Colon (tissue), 2 donors: Measurements from ENCODE around the gene TMEM242.

Experiments used
- FAIRE-seq: peaks from 2 replicates; lab custom pipeline; 2012; peaks lifted over from hg19 to GRCh38; lab: Jason Lieb, UNC
- donor health status: control.
- donor health status: control.

TMEM242 gene

GRCh38 chr6:157248264-157248663 is 75.1 kb downstream of the TMEM242 start:
- FAIRE-seq: no peak

GRCh38 chr6:157246771-157247484 is 76.4 kb downstream of the TMEM242 start:
- no peak for FAIRE-seq

- FAIRE-seq: no peak
Measured at GRCh38 chr6:157246048-157246630, 77.2 kb downstream of the TMEM242 start.

GRCh38 chr6:157245436-157245835 is 77.9 kb downstream of the TMEM242 start:
- FAIRE-seq: no peak

- no peak for FAIRE-seq
Measured at GRCh38 chr6:157244780-157245179, 78.5 kb downstream of the TMEM242 start.

- no peak for FAIRE-seq
Measured at GRCh38 chr6:157244175-157244574, 79.1 kb downstream of the TMEM242 start.

- FAIRE-seq: no peak
Measured at GRCh38 chr6:157242791-157243190, 80.5 kb downstream of the TMEM242 start.

GRCh38 chr6:157240960-157241311 is 82.4 kb downstream of the TMEM242 start:
- FAIRE-seq: no peak

GRCh38 chr6:157240059-157240959 is 83.0 kb downstream of the TMEM242 start:
- no peak for FAIRE-seq

- FAIRE-seq: no peak
Measured at GRCh38 chr6:157239671-157240058, 83.7 kb downstream of the TMEM242 start.
